Measurements from ENCODE around the gene APOC4.

Gene APOC4, protein sequence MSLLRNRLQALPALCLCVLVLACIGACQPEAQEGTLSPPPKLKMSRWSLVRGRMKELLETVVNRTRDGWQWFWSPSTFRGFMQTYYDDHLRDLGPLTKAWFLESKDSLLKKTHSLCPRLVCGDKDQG

DNA sequence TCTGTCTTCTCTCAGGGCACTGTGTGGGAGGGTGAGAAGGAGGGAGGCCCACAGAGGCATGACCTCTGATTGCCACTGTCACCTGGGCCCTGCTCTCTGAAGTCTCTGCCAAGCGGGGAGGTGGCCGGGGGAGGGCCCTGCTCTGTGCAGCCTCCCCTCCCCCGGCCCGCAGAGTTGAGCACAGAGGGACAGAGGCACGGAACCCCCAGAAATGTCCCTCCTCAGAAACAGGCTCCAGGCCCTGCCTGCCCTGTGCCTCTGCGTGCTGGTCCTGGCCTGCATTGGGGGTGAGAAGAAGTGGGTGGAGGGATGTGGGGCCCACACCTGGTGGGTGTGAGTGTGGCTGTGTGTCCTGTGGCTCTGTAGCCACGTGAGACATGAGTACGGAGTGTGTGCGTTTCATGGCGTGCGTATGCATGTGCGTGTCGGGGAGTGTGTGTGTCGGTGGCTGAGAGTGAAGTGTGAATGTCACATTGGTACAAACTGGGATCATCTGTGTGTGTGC lies at the start of gene APOC4:
APOC4 (plus strand) TSS at position 171 of the 505 bp plus-strand sequence; CDS start at position 212, 41 bp downstream.
- no peak for FAIRE-seq
- TF ChIP-seq POLR2A (IDR thresholded peaks at IDR 0.05; ENCODE audit: low read depth, low read length): no peak
- DNase-seq (ENCODE audit: insufficient read length, low spot score): no peak

GRCh38 chr19:44892932-44893331 lies 49.1 kb upstream of the APOC4 start:
- DNase-seq (ENCODE audit: insufficient read length, low spot score): no peak
- FAIRE-seq: no peak
- no peak for TF ChIP-seq POLR2A (IDR thresholded peaks at IDR 0.05; ENCODE audit: low read depth, low read length)

- TF ChIP-seq POLR2A (IDR thresholded peaks at IDR 0.05; ENCODE audit: low read depth, low read length): no peak
- FAIRE-seq: no peak
- no peak for DNase-seq (ENCODE audit: insufficient read length, low spot score)
Observed at GRCh38 chr19:44893332-44894051, 48.5 kb upstream of the APOC4 start.

DNA sequence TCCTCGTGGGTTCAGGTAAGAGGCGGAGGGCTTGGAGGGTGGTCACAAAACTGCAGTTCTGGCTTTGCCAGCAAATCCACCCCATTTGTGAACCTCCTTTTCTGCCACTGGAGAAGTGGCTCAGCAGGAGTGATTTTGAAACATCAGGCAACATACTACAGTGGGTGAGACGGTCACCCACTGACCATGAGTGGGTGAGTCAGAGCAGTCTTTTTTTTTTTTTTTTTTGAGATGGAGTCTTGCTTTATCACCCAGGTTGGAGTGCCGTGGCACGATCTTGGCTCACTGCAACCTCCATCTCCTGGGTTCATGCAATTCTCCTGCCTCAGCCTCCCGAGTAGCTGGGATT lies 48.0 kb upstream of the APOC4 start:
- no peak for FAIRE-seq
- TF ChIP-seq POLR2A (IDR thresholded peaks at IDR 0.05; ENCODE audit: low read depth, low read length): no peak
- DNase-seq (ENCODE audit: insufficient read length, low spot score): no peak

DNA sequence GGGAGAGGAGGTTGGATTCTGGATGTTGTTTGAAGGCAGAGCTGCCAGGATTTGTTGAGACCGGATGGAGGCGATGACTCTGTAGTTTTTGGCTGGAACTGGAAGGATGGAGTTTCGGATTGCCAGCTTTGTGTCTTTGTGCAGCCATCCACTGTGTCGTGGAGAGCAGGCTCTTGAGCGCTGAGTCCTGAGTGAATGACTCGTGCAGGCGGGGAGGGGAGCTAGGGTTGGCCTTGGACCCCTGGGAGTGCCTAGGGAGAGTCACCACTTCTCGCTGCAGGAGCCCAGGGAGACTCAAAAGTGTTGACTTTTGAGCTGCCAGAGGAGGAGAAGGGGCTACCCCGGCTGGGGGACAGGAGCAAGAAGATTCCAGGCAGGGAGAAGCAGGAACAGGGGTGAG lies 47.1 kb upstream of the APOC4 start:
- no peak for DNase-seq (ENCODE audit: insufficient read length, low spot score)
- FAIRE-seq: no peak
- TF ChIP-seq POLR2A (IDR thresholded peaks at IDR 0.05; ENCODE audit: low read depth, low read length): no peak

- DNase-seq (ENCODE audit: insufficient read length, low spot score) (no peak), FAIRE-seq (no peak)
- no peak for TF ChIP-seq POLR2A (IDR thresholded peaks at IDR 0.05; ENCODE audit: low read depth, low read length)
Observed at GRCh38 chr19:44897835-44898234, 44.2 kb upstream of the APOC4 start.

DNA sequence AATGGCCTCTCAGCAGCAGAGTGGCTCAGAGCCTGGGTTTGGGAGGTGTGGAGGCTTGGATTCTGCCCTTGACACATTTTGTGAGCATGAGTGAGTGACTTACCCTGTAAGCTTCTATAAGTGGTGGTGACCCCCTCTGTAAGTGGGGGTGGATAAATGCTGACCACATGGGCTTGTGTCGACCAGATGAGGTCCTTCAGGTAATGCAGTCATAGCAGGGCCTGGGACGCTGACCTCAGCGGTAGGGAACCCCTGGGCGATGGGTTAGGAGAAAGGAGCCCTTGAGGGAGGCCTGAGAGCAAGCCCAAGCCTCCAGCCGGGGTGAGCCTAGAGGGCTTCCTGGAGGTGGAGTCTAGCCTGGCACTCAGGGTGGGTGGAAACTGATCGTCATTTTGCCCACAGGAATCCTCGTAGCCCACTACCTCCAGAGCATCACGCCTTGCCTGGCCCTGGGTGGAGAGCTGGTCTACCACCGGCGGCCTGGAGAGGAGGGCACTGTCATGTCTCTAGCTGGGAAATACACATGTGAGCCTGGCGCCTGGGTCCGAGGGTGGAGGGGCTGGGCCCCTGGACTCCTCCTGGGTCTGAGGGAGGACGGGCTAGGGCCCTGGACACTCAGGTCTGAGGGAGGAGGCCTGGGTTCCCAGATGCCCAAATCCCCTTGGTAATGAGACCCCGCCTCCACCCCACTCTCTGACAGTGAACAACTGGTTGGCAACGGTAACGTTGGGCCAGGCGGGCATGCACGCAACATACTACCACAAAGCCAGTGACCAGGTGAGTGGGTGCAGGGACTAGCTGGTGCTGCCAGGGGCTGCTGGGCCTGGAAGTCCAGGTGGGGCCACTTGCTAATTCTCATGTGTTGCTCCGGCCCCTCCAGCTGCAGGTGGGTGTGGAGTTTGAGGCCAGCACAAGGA lies 41.5 kb upstream of the APOC4 start:
- FAIRE-seq (no peak), DNase-seq (ENCODE audit: insufficient read length, low spot score) (no peak)
- no peak for TF ChIP-seq POLR2A (IDR thresholded peaks at IDR 0.05; ENCODE audit: low read depth, low read length)

- DNase-seq (ENCODE audit: insufficient read length, low spot score) (no peak), FAIRE-seq (no peak)
- no peak for TF ChIP-seq POLR2A (IDR thresholded peaks at IDR 0.05; ENCODE audit: low read depth, low read length)
Observed at GRCh38 chr19:44903216-44903601, 38.8 kb upstream of the APOC4 start.

- no peak for DNase-seq (ENCODE audit: insufficient read length, low spot score)
- no peak for TF ChIP-seq POLR2A (IDR thresholded peaks at IDR 0.05; ENCODE audit: low read depth, low read length)
- no peak for FAIRE-seq
Observed at GRCh38 chr19:44903602-44904425, 38.2 kb upstream of the APOC4 start.

DNA sequence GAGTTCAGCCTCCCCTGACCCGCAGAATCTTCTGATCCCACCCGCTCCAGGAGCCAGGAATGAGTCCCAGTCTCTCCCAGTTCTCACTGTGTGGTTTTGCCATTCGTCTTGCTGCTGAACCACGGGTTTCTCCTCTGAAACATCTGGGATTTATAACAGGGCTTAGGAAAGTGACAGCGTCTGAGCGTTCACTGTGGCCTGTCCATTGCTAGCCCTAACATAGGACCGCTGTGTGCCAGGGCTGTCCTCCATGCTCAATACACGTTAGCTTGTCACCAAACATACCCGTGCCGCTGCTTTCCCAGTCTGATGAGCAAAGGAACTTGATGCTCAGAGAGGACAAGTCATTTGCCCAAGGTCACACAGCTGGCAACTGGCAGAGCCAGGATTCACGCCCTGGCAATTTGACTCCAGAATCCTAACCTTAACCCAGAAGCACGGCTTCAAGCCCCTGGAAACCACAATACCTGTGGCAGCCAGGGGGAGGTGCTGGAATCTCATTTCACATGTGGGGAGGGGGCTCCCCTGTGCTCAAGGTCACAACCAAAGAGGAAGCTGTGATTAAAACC lies 37.5 kb upstream of the APOC4 start:
- FAIRE-seq (no peak), DNase-seq (ENCODE audit: insufficient read length, low spot score) (no peak)
- no peak for TF ChIP-seq POLR2A (IDR thresholded peaks at IDR 0.05; ENCODE audit: low read depth, low read length)

- no peak for FAIRE-seq
- no peak for TF ChIP-seq POLR2A (IDR thresholded peaks at IDR 0.05; ENCODE audit: low read depth, low read length)
- no peak for DNase-seq (ENCODE audit: insufficient read length, low spot score)
Observed at GRCh38 chr19:44905437-44906160, 36.4 kb upstream of the APOC4 start, which contains the start of gene APOE. Gene APOE (plus strand): TSS chr19:44905796. CDS start chr19:44906625, 829 bp downstream.

DNA sequence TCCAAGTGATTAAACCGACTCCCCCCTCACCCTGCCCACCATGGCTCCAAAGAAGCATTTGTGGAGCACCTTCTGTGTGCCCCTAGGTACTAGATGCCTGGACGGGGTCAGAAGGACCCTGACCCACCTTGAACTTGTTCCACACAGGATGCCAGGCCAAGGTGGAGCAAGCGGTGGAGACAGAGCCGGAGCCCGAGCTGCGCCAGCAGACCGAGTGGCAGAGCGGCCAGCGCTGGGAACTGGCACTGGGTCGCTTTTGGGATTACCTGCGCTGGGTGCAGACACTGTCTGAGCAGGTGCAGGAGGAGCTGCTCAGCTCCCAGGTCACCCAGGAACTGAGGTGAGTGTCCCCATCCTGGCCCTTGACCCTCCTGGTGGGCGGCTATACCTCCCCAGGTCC lies 34.4 kb upstream of the APOC4 start:
- FAIRE-seq (no peak), DNase-seq (ENCODE audit: insufficient read length, low spot score) (no peak)
- TF ChIP-seq POLR2A (IDR thresholded peaks at IDR 0.05; ENCODE audit: low read depth, low read length): no peak

Data from H54 (cell line).